GM18508 (cell line): Measurements from ENCODE around the gene IRF8.

Source experiments
- ATAC-seq: cut with Tn5 transposase; IDR thresholded peaks from one replicate; pipeline ENCODE4 v1.9.1; 2021; ENCODE audit warnings: moderate number of reproducible peaks; ENCODE audit not compliant: insufficient read depth, unreplicated experiment

Gene IRF8

GRCh38 chr16:85911251-85911930 is 12.4 kb downstream of the IRF8 start:
- no peak for ATAC-seq

GRCh38 chr16:85912211-85912974 is 13.4 kb downstream of the IRF8 start:
- ATAC-seq: no peak

- ATAC-seq: no peak
Observed at GRCh38 chr16:85913141-85913601, 14.2 kb downstream of the IRF8 start.

GRCh38 chr16:85913688-85914422 is 14.9 kb downstream of the IRF8 start:
- ATAC-seq: no peak

- ATAC-seq: no peak
Observed at GRCh38 chr16:85914423-85914794, 15.4 kb downstream of the IRF8 start.

- ATAC-seq: no peak
Observed at GRCh38 chr16:85915125-85915845, 16.3 kb downstream of the IRF8 start.

GRCh38 chr16:85916141-85916890 is 17.4 kb downstream of the IRF8 start:
- no peak for ATAC-seq

- no peak for ATAC-seq
Observed at GRCh38 chr16:85917012-85917411, 18.1 kb downstream of the IRF8 start.

- ATAC-seq: no peak
Observed at GRCh38 chr16:85917959-85918358, 19.0 kb downstream of the IRF8 start.

- ATAC-seq: no peak
Observed at GRCh38 chr16:85918436-85918835, 19.5 kb downstream of the IRF8 start.

GRCh38 chr16:85919271-85920267 is 20.6 kb downstream of the IRF8 start:
- no peak for ATAC-seq

- ATAC-seq: no peak
Observed at GRCh38 chr16:85921026-85921425, 22.1 kb downstream of the IRF8 start.

- ATAC-seq: no peak
Observed at GRCh38 chr16:85923153-85924021, 24.4 kb downstream of the IRF8 start.

GRCh38 chr16:85924675-85925074 is 25.7 kb downstream of the IRF8 start:
- ATAC-seq: no peak

GRCh38 chr16:85926370-85926769 is 27.4 kb downstream of the IRF8 start:
- ATAC-seq: no peak

- ATAC-seq: no peak
Observed at GRCh38 chr16:85927371-85927770, 28.4 kb downstream of the IRF8 start.

GRCh38 chr16:85927959-85928358 is 29.0 kb downstream of the IRF8 start:
- no peak for ATAC-seq

- no peak for ATAC-seq
Observed at GRCh38 chr16:85928401-85928820, 29.4 kb downstream of the IRF8 start.
